Measurements from ENCODE around the gene TMEM87A. TPM values are rescaled to one million over a fixed set of nuclear protein-coding genes. Genes with fewer than 3 reads are reported as not detected.

TMEM87A gene
- total and polyA plus RNA-seq, 2 of the 8 experiments (the other 6 are each of a cell fraction or from before 2014, with no cell fraction given), result 15.2 to 33.1 TPM

GRCh38 chr15:42287931-42288330 lies 14.7 kb upstream of the TMEM87A start (continued):
- TF ChIP-seq, protein P1, sequence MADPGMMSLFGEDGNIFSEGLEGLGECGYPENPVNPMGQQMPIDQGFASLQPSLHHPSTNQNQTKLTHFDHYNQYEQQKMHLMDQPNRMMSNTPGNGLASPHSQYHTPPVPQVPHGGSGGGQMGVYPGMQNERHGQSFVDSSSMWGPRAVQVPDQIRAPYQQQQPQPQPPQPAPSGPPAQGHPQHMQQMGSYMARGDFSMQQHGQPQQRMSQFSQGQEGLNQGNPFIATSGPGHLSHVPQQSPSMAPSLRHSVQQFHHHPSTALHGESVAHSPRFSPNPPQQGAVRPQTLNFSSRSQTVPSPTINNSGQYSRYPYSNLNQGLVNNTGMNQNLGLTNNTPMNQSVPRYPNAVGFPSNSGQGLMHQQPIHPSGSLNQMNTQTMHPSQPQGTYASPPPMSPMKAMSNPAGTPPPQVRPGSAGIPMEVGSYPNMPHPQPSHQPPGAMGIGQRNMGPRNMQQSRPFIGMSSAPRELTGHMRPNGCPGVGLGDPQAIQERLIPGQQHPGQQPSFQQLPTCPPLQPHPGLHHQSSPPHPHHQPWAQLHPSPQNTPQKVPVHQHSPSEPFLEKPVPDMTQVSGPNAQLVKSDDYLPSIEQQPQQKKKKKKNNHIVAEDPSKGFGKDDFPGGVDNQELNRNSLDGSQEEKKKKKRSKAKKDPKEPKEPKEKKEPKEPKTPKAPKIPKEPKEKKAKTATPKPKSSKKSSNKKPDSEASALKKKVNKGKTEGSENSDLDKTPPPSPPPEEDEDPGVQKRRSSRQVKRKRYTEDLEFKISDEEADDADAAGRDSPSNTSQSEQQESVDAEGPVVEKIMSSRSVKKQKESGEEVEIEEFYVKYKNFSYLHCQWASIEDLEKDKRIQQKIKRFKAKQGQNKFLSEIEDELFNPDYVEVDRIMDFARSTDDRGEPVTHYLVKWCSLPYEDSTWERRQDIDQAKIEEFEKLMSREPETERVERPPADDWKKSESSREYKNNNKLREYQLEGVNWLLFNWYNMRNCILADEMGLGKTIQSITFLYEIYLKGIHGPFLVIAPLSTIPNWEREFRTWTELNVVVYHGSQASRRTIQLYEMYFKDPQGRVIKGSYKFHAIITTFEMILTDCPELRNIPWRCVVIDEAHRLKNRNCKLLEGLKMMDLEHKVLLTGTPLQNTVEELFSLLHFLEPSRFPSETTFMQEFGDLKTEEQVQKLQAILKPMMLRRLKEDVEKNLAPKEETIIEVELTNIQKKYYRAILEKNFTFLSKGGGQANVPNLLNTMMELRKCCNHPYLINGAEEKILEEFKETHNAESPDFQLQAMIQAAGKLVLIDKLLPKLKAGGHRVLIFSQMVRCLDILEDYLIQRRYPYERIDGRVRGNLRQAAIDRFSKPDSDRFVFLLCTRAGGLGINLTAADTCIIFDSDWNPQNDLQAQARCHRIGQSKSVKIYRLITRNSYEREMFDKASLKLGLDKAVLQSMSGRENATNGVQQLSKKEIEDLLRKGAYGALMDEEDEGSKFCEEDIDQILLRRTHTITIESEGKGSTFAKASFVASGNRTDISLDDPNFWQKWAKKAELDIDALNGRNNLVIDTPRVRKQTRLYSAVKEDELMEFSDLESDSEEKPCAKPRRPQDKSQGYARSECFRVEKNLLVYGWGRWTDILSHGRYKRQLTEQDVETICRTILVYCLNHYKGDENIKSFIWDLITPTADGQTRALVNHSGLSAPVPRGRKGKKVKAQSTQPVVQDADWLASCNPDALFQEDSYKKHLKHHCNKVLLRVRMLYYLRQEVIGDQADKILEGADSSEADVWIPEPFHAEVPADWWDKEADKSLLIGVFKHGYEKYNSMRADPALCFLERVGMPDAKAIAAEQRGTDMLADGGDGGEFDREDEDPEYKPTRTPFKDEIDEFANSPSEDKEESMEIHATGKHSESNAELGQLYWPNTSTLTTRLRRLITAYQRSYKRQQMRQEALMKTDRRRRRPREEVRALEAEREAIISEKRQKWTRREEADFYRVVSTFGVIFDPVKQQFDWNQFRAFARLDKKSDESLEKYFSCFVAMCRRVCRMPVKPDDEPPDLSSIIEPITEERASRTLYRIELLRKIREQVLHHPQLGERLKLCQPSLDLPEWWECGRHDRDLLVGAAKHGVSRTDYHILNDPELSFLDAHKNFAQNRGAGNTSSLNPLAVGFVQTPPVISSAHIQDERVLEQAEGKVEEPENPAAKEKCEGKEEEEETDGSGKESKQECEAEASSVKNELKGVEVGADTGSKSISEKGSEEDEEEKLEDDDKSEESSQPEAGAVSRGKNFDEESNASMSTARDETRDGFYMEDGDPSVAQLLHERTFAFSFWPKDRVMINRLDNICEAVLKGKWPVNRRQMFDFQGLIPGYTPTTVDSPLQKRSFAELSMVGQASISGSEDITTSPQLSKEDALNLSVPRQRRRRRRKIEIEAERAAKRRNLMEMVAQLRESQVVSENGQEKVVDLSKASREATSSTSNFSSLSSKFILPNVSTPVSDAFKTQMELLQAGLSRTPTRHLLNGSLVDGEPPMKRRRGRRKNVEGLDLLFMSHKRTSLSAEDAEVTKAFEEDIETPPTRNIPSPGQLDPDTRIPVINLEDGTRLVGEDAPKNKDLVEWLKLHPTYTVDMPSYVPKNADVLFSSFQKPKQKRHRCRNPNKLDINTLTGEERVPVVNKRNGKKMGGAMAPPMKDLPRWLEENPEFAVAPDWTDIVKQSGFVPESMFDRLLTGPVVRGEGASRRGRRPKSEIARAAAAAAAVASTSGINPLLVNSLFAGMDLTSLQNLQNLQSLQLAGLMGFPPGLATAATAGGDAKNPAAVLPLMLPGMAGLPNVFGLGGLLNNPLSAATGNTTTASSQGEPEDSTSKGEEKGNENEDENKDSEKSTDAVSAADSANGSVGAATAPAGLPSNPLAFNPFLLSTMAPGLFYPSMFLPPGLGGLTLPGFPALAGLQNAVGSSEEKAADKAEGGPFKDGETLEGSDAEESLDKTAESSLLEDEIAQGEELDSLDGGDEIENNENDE (IDR thresholded peaks at IDR 0.05; ENCODE audit: insufficient replicate concordance, low read length), result no peak
- no peak for TF ChIP-seq YY1 (IDR thresholded peaks at IDR 0.05; ENCODE audit: low read depth, low read length)
- no peak for TF ChIP-seq KDM1A (IDR thresholded peaks at IDR 0.05; ENCODE audit: borderline replicate concordance, low read length)
- no peak for TF ChIP-seq SIRT6 (IDR thresholded peaks at IDR 0.05; ENCODE audit: low read length)
- TF ChIP-seq TAF7 (optimal IDR thresholded peaks at IDR 0.05; ENCODE audit: borderline replicate concordance, low read depth, low read length), result no peak
- TF ChIP-seq NRF1 (IDR thresholded peaks at IDR 0.05; ENCODE audit: low read depth, low read length), result no peak
- no peak for TF ChIP-seq SAP30 (IDR thresholded peaks at IDR 0.05; ENCODE audit: insufficient read depth, insufficient replicate concordance, low read length)
- no peak for TF ChIP-seq TAF1 (IDR thresholded peaks at IDR 0.05; ENCODE audit: low read depth, low read length)
- TF ChIP-seq CHD1 (IDR thresholded peaks at IDR 0.05; ENCODE audit: low read depth, low read length), result no peak
- no peak for TF ChIP-seq BRCA1 (IDR thresholded peaks at IDR 0.05; ENCODE audit: low read depth, low read length)
